Endodermal cell (in vitro differentiated cells): ENCODE data around the gene EXOC3L2. TPM values are rescaled to one million over a fixed set of nuclear protein-coding genes. Genes with fewer than 3 reads are reported as not detected.

Experiments
- DNase-seq: peaks from one replicate; pipeline ENCODE4 v3.0.0-alpha.2; 2017
- H3K27ac ChIP-seq: 2 replicates; pipeline ENCODE4 v1.5.1; 2013; ENCODE audit warnings: mild to moderate bottlenecking, low read depth, low read length, moderate library complexity
- H3K27me3 ChIP-seq: 2 replicates; pipeline ENCODE4 v1.6.1; 2013; ENCODE audit warnings: mild to moderate bottlenecking, low read length, moderate library complexity; ENCODE audit not compliant: insufficient read depth, control insufficient read depth, poor library complexity, severe bottlenecking
- H3K36me3 ChIP-seq: 2 replicates; pipeline ENCODE4 v1.7.0; 2013; ENCODE audit warnings: mild to moderate bottlenecking, low read length, moderate library complexity; ENCODE audit not compliant: control insufficient read depth, insufficient read depth
- H3K4me1 ChIP-seq: one replicate; pipeline ENCODE4 v1.7.0; 2013; ENCODE audit warnings: low read length; ENCODE audit not compliant: control insufficient read depth, insufficient read depth
- H3K4me3 ChIP-seq: 2 replicates; pipeline ENCODE4 v1.5.1; 2013; ENCODE audit warnings: mild to moderate bottlenecking, low read length, moderate library complexity
- H3K9ac ChIP-seq: 2 replicates; pipeline ENCODE4 v1.6.1; 2013; ENCODE audit warnings: mild to moderate bottlenecking, low read length, moderate library complexity; ENCODE audit not compliant: poor library complexity, severe bottlenecking; ENCODE audit errors: extremely low read depth
- H3K9me3 ChIP-seq: 2 replicates; pipeline ENCODE4 v1.6.1; 2013; ENCODE audit warnings: mild to moderate bottlenecking, low read length, moderate library complexity; ENCODE audit not compliant: control insufficient read depth
- H3K27ac Mint-ChIP-seq: 2 replicates; pipeline ENCODE4 v1.8.0; 2020; ENCODE audit warnings: mixed read lengths
- H3K27me3 Mint-ChIP-seq: 2 replicates; pipeline ENCODE4 v1.8.0; 2021; ENCODE audit warnings: mild to moderate bottlenecking, mixed read lengths; ENCODE audit not compliant: insufficient read depth
- H3K36me3 Mint-ChIP-seq: 2 replicates; pipeline ENCODE4 v1.8.0; 2020; ENCODE audit warnings: low read depth, mixed read lengths
- H3K4me1 Mint-ChIP-seq: 2 replicates; pipeline ENCODE4 v1.8.0; 2020; ENCODE audit warnings: mixed read lengths
- H3K4me3 Mint-ChIP-seq: 2 replicates; pipeline ENCODE4 v1.8.0; 2020; ENCODE audit warnings: mild to moderate bottlenecking, moderate library complexity, mixed read lengths
- H3K9me3 Mint-ChIP-seq: 2 replicates; pipeline ENCODE4 v1.8.0; 2020; ENCODE audit warnings: mild to moderate bottlenecking, mixed read lengths
- WGBS, 2 experiments: methylation state at CpG; one replicate each; pipeline versions ENCODE4 v1.1.5 to v1.1.7; 2013; ENCODE audit warnings: missing lambda C conversion rate in 2 of 2, mixed read lengths in 1 of 2; ENCODE audit not compliant: insufficient coverage in 1 of 2, insufficient read length in 1 of 2; 5-methylcytosine and 5-hydroxymethylcytosine counted together
- total RNA-seq, 2 donors: library from RNA; stranded (reverse); fragmentation: NEBNext Ultra II Directional in 1 of 2; extraction: Animal tissue kit (Norgen Biotek cat#: 25700) in 1 of 2; gene quantifications; 2 replicates in 1 of 2; 3 replicates in 1 of 2; pipeline ENCODE4 v1.2.1, GENCODE V29; 2021
- TF ChIP-seq, protein P1 (sequence below): fragments of 200-600 bp; sonication (generic); conservative IDR thresholded peaks from 2 replicates; pipeline ENCODE4 v1.5.0; 2021; ENCODE audit warnings: antibody characterized with exemption, mild to moderate bottlenecking

EXOC3L2 gene
- total RNA-seq, 2 donors from 2014 or later = 0.11 TPM; not detected in 1

DNA sequence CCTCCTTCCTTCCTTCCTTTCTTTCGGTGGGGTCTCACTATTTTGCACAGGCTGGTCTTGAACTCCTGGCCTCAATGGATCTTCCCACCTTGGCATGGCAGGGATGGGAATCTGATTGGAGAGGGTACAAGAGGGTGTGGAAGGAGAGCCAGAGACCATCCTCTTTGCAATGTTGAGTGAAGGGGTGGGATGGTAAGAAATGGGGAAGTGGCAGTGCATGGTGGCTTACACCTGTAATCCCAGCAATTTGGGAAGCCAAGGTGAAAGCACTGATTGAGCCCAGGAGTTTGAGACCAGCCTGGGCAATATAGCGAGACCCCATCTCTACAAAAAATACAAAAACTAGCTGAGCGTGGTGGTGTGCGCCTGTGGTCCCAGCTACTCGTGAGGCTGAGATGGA, 61.1 kb downstream of the EXOC3L2 start:
- no peak overlapping the region for H3K4me3 ChIP-seq
- no peaks in the 10 kb centered on the region for H3K4me1 ChIP-seq
- H3K27ac ChIP-seq = no peak overlapping the region
- Mint-ChIP-seq H3K9me3 (no peaks in the 10 kb centered on the region), H3K27me3 (peaks cover 6% of the 10 kb centered on the region), H3K4me1 (no peaks in the 10 kb centered on the region), H3K36me3 (peaks cover 4% of the 10 kb centered on the region), H3K4me3 (no peak overlapping the region), H3K27ac (no peak overlapping the region)
- WGBS, 2 experiments = 93 to 94% methylated on average over 3 to 5 of the region's 5 CpGs
- no peak overlapping the region for H3K9ac ChIP-seq
- peaks cover 8% of the 10 kb centered on the region for H3K36me3 ChIP-seq
- DNase-seq = no peak
- no peaks in the 10 kb centered on the region for H3K27me3 ChIP-seq
- H3K9me3 ChIP-seq = no peaks in the 10 kb centered on the region
- TF ChIP-seq, protein P1, sequence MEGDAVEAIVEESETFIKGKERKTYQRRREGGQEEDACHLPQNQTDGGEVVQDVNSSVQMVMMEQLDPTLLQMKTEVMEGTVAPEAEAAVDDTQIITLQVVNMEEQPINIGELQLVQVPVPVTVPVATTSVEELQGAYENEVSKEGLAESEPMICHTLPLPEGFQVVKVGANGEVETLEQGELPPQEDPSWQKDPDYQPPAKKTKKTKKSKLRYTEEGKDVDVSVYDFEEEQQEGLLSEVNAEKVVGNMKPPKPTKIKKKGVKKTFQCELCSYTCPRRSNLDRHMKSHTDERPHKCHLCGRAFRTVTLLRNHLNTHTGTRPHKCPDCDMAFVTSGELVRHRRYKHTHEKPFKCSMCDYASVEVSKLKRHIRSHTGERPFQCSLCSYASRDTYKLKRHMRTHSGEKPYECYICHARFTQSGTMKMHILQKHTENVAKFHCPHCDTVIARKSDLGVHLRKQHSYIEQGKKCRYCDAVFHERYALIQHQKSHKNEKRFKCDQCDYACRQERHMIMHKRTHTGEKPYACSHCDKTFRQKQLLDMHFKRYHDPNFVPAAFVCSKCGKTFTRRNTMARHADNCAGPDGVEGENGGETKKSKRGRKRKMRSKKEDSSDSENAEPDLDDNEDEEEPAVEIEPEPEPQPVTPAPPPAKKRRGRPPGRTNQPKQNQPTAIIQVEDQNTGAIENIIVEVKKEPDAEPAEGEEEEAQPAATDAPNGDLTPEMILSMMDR = no peak

DNA sequence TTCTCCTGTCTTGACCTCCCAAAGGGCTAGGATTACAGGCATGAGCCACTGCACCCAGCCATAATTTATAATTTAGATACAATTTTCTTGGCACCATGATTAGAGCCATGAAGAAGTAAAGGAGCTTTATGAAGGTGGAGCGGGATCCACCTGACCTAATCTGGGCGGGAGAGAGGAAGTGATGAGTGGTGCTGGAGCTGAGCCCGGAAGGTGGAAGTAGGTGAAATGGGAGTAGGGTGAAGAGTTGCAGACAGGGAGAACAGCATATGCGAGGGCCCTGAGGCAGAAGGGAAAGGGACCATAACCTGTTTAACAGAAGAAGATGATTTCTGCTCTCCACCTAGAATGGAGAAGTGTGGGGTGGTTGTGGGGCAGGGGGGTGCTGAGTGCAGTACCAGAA, 62.4 kb downstream of the EXOC3L2 start:
- H3K9ac ChIP-seq = no peak overlapping the region
- DNase-seq = no peak

DNA sequence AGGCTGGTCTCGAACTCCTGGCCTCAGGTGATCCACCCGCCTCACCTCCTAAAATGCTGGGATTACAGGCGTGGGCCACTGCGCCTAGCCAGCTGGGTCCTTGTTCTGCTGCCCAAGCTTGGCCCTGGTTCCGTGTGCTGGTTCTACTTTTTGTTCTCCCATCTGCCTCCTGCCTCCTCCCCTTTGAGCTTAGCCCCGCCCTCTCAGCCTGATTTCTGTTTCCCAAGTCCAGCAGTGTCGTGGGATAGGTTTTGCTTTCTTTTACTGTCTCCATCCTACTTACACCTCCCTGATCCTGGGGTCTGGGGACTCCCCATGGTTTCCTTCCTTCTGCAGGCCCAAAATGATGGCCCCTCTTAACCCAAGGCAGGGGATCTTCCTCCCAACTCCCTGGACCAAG, 64.3 kb downstream of the EXOC3L2 start:
- TF ChIP-seq, protein P1 = no peak
- WGBS, 2 experiments = 90 to 94% methylated on average over 3 to 7 of the region's 7 CpGs
- Mint-ChIP-seq H3K4me1 (peaks cover 2% of the 10 kb centered on the region), H3K4me3 (peak overlapping the region; percentile 24), H3K9me3 (no peaks in the 10 kb centered on the region), H3K27ac (no peak overlapping the region), H3K36me3 (peaks cover 4% of the 10 kb centered on the region), H3K27me3 (peaks cover 3% of the 10 kb centered on the region)
- DNase-seq = peak; percentile 49
- H3K27me3 ChIP-seq = no peaks in the 10 kb centered on the region
- H3K4me3 ChIP-seq = no peak overlapping the region
- no peak overlapping the region for H3K9ac ChIP-seq
- no peaks in the 10 kb centered on the region for H3K9me3 ChIP-seq
- H3K36me3 ChIP-seq = peaks cover 8% of the 10 kb centered on the region
- no peaks in the 10 kb centered on the region for H3K4me1 ChIP-seq
- H3K27ac ChIP-seq = no peak overlapping the region

More for the DNA sequence above, 62.4 kb downstream of the EXOC3L2 start:
- no peaks in the 10 kb centered on the region for H3K4me1 Mint-ChIP-seq
- Histone ChIP-seq H3K27ac (no peak overlapping the region), H3K9me3 (no peaks in the 10 kb centered on the region), H3K27me3 (no peaks in the 10 kb centered on the region), H3K36me3 (peaks cover 8% of the 10 kb centered on the region), H3K4me1 (no peaks in the 10 kb centered on the region), H3K4me3 (no peak overlapping the region)
- peaks cover 6% of the 10 kb centered on the region for H3K27me3 Mint-ChIP-seq
- H3K9me3 Mint-ChIP-seq = no peaks in the 10 kb centered on the region
- WGBS, 2 experiments = 92 to 95% methylated on average over 4 of the region's 4 CpGs
- H3K4me3 Mint-ChIP-seq = no peak overlapping the region
- TF ChIP-seq, protein P1 = no peak
- no peak overlapping the region for H3K27ac Mint-ChIP-seq
- H3K36me3 Mint-ChIP-seq = peaks cover 4% of the 10 kb centered on the region
